Lung (tissue), 12 donors: ENCODE measurements around the gene CATSPERE. TPM values are rescaled to one million over a fixed set of nuclear protein-coding genes. Genes with fewer than 3 reads are reported as not detected.

Source experiments
- ATAC-seq: fragments of 200-7000 bp; cut with Tn5 transposase; one replicate; pipeline ENCODE4 v1.9.1; 2020; ENCODE audit warnings: moderate number of reproducible peaks; ENCODE audit not compliant: insufficient read depth, low FRiP score
- DNase-seq, 3 donors: peaks; one replicate each; pipeline ENCODE4 v3.0.0-alpha.2; 2013 to 2017
- H3K27ac ChIP-seq, 2 donors: one replicate each; pipeline ENCODE4 v1.5.1; 2013; ENCODE audit warnings: mild to moderate bottlenecking in 2 of 2, moderate library complexity in 2 of 2, control low read depth in 1 of 2, inconsistent platforms in 1 of 2, low read depth in 1 of 2, low read length in 1 of 2
- H3K27me3 ChIP-seq, 3 donors: one replicate each; pipeline ENCODE4 v1.5.1; 2013; ENCODE audit warnings: low read length in 2 of 3; ENCODE audit not compliant: control insufficient read depth in 3 of 3, insufficient read depth in 3 of 3
- H3K36me3 ChIP-seq, 4 donors: one replicate each; pipeline ENCODE4 v1.5.1; 2013; ENCODE audit warnings: low read length in 4 of 4, mild to moderate bottlenecking in 1 of 4, moderate library complexity in 1 of 4; ENCODE audit not compliant: control insufficient read depth in 4 of 4, insufficient read depth in 4 of 4
- H3K4me1 ChIP-seq, 5 donors: one replicate each; pipeline ENCODE4 v1.5.1; 2013; ENCODE audit warnings: low read length in 5 of 5, mild to moderate bottlenecking in 2 of 5, moderate library complexity in 1 of 5; ENCODE audit not compliant: control insufficient read depth in 5 of 5, insufficient read depth in 5 of 5
- H3K4me3 ChIP-seq: one replicate; pipeline ENCODE4 v1.5.1; 2013; ENCODE audit warnings: mild to moderate bottlenecking, control low read depth, moderate library complexity
- H3K9ac ChIP-seq, 2 donors: one replicate each; pipeline ENCODE4 v1.5.1; 2013; ENCODE audit warnings: low read length in 2 of 2, control low read depth in 1 of 2; ENCODE audit not compliant: insufficient read depth in 1 of 2
- H3K9me3 ChIP-seq, 4 donors: one replicate each; pipeline ENCODE4 v1.5.1; 2013; ENCODE audit warnings: low read length in 3 of 4, mild to moderate bottlenecking in 1 of 4, moderate library complexity in 1 of 4; ENCODE audit not compliant: control insufficient read depth in 4 of 4, insufficient read depth in 3 of 4
- CTCF ChIP-seq: IDR thresholded peaks from 2 replicates; pipeline ENCODE4 v1.5.1; 2012; ENCODE audit warnings: mild to moderate bottlenecking; ENCODE audit errors: control extremely low read depth, extremely low read depth
- WGBS, 2 donors: extraction: QIAGEN DNeasy Blood & Tissue Kit; methylation state at CpG; one replicate each; pipeline ENCODE4 v1.1.7; 2013; 5-methylcytosine and 5-hydroxymethylcytosine counted together
- polyA plus RNA-seq, 2 donors: library from polyadenylated mRNA; stranded (reverse); fragments of 200-250 nt; gene quantifications; one replicate each; pipeline ENCODE4 v1.2.1, GENCODE V29; 2013
- total RNA-seq, 2 donors: library from RNA; depleted of rRNA in 1 of 2; stranded (reverse); fragments of >200 nt in 1 of 2; gene quantifications; one replicate each; pipeline ENCODE4 v1.2.1, GENCODE V29; 2014 to 2021
- donor health status: control.
- donor health status: control.
- donor health status: Bipolar disorder and iron deficiency.
- donor health status: healthy.
- donor health status: DM: yes; HTN: yes; CAD: no.

The CATSPERE gene
- total and polyA plus RNA-seq, 4 donors = 0.30 to 2.7 (median 1.4) TPM

DNA sequence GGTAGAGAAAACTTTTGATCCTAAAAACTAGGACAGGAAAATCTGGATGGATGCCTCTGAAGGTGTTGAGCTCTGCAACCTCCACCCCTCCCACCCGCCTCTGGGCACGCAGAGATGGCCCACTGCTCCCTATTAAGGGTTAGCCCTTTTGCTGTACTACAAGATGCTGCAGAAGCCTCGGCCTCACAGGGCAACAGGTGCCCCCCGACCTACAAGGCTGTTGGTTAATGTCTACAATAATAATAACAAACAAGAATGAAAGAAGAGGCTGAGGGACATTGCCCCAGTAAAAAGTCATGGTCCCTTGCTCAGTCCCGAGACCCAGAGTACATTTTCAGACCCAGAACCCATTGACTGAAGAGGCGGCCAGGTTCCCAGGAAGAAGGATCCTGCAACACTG is 184.3 kb downstream of the CATSPERE start:
- DNase-seq (no peak), ATAC-seq (no peak)
- H3K4me3 ChIP-seq = no peak overlapping the region
- H3K27me3 ChIP-seq = no peaks in the 10 kb centered on the region
- no peaks in the 10 kb centered on the region for H3K9me3 ChIP-seq
- H3K9ac ChIP-seq = no peak overlapping the region
- no peaks in the 10 kb centered on the region for H3K36me3 ChIP-seq
- TF ChIP-seq CTCF = no peak
- H3K4me1 ChIP-seq = no peaks in the 10 kb centered on the region
- WGBS, 2 donors = 77 to 78% methylated on average over 6 of the region's 6 CpGs
- H3K27ac ChIP-seq = no peak overlapping the region

- Histone ChIP-seq H3K9ac (no peak overlapping the region), H3K27ac (no peak overlapping the region), H3K9me3 (no peaks in the 10 kb centered on the region), H3K4me1 (no peaks in the 10 kb centered on the region), H3K36me3 (no peaks in the 10 kb centered on the region), H3K27me3 (no peaks in the 10 kb centered on the region), H3K4me3 (no peak overlapping the region)
- no peak for TF ChIP-seq CTCF
- 73 to 74% methylated on average over 6 of the region's 6 CpGs for WGBS, 2 donors
- no peak for ATAC-seq
- no peak for DNase-seq
Observed at GRCh38 chr1:244645890-244646289, 184.8 kb downstream of the CATSPERE start.

DNA sequence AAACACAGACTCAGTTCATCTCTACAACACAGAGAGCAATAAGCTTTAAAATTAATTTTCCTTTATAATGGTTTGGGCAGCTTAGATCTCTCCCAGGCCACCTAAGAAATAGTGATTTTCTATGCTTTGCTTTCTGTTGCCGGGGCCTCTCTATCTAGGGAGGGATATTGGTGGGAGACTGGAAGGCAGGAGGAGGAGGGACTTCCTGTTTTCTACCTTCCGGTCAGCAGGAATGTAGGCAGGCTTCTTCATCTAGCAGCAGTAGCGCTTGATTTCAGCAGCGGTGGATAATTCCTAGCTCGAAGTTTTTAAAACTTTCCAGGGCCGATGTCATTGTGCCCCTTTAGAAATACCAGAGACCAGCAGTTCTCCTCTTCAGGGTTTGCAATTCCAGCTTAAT is 186.7 kb downstream of the CATSPERE start:
- no peak for DNase-seq
- ATAC-seq = no peak
- 78 to 95% methylated on average over 6 of the region's 6 CpGs for WGBS, 2 donors
- Histone ChIP-seq H3K27me3 (no peaks in the 10 kb centered on the region), H3K36me3 (no peaks in the 10 kb centered on the region), H3K4me1 (peaks cover 0 to 5% (median 3%) of the 10 kb centered on the region in 5 donors), H3K9ac (no peak overlapping the region), H3K4me3 (no peak overlapping the region), H3K9me3 (no peaks in the 10 kb centered on the region), H3K27ac (no peak overlapping the region)
- TF ChIP-seq CTCF = no peak

DNA sequence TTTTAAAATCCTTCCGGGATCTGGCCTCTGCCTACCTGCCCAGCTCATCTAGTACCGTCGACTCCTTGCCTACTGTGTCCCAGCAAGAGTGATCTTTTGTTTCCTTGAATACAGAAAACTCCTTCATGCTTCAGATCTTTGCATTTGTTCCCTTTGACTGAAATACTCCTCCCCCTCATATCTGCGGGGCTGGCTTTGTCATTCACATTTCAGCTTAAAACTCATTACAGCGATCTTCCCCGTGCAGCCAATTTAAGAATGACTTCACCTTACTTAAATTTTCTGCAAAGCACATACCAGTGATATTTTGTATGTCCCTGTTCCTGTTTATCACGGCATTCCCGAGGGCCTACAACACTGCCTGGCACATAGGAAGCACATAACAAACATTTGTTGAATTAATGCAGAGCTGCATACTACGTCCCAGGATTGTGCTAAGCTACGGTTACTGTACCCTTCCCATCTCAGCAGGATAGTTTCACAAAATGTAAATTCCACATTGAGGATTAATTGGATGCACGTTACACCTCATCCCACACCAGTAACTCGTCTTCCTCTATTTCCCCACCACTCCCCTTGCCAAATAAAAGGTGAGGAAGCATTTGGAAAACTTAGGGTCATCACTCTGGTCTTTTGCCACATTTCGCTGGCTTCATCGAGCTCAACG is 191.0 kb downstream of the CATSPERE start:
- 40 to 44% methylated on average over 15 of the region's 15 CpGs for WGBS, 2 donors

More for the DNA sequence above, 191.0 kb downstream of the CATSPERE start:
- no peak for TF ChIP-seq CTCF
- Histone ChIP-seq H3K9me3 (no peaks in the 10 kb centered on the region), H3K9ac (peak overlapping the region in 1 of 2 donors; percentile 97), H3K27ac (peak overlapping the region; percentile 70 to 84), H3K4me1 (peaks cover 0 to 30% (median 6%) of the 10 kb centered on the region in 5 donors), H3K27me3 (no peaks in the 10 kb centered on the region), H3K4me3 (peak overlapping the region; percentile 50), H3K36me3 (peaks cover 0 to under 1% (median 0%) of the 10 kb centered on the region in 4 donors)
- no peak for ATAC-seq
- DNase-seq = no peak
